HepG2 (cell line): ENCODE measurements around the gene KRTAP20-2. TPM values are rescaled to one million over a fixed set of nuclear protein-coding genes. Genes with fewer than 3 reads are reported as not detected.

Source experiments
- ATAC-seq: fragments of 200-7000 bp; cut with Tn5 transposase; 3 replicates; pipeline ENCODE4 v1.9.1; 2020; ENCODE audit warnings: mild to moderate bottlenecking, moderate library complexity
- BruUV-seq: library from RNA; stranded (reverse); fragments of 400-500 nt; replicated peaks from 2 replicates; lab custom pipeline; 2021; lab: Mats Ljungman, UMichigan
- CTCF ChIA-PET: fragments of 300-600 bp; formaldehyde crosslinking; extraction: SDS; loops from one replicate; lab custom pipeline; 2021; ENCODE audit warnings: low total read pairs, inconsistent platforms, low intra/inter-chr PET ratio; lab: Yijun Ruan, JAX
- POLR2A ChIA-PET: fragments of 350-600 bp; sonication (Branson Sonifier 250); formaldehyde crosslinking; loops from one replicate; lab custom pipeline; 2020; ENCODE audit warnings: antibody characterized with exemption, inconsistent platforms; lab: Yijun Ruan, JAX
- DNase-seq: peaks from one replicate; pipeline ENCODE4 v3.0.0-alpha.2; 2015; ENCODE audit warnings: low spot score
- FAIRE-seq: peaks from 3 replicates; lab custom pipeline; 2011; peaks lifted over from hg19 to GRCh38; lab: Jason Lieb, UNC
- H2AFZ ChIP-seq: one replicate; pipeline ENCODE4 v1.6.1; 2011; ENCODE audit warnings: low read length, inconsistent platforms
- H3K27ac ChIP-seq: fragments of 300-600 bp; 3 replicates; pipeline ENCODE4 v1.8.0; 2011; ENCODE audit warnings: mixed run types, mild to moderate bottlenecking, mixed read lengths, low read length, inconsistent platforms; ENCODE audit not compliant: insufficient read depth; ENCODE audit errors: extremely low read length
- H3K27me3 ChIP-seq, 2 experiments: fragments of 200-600 bp in 1 of 2; 2 replicates in 1 of 2; 3 replicates in 1 of 2; pipeline versions ENCODE4 v1.6.0 to v1.8.0; 2011; ENCODE audit warnings: low read length in 2 of 2, mild to moderate bottlenecking in 2 of 2, moderate library complexity in 2 of 2, inconsistent platforms in 1 of 2; ENCODE audit not compliant: insufficient read depth in 2 of 2, control insufficient read depth in 1 of 2
- H3K36me3 ChIP-seq, 2 experiments: fragments of 200-600 bp in 1 of 2; replicated peaks in 1 of 2; 2 replicates in 1 of 2; 3 replicates in 1 of 2; pipeline versions ENCODE4 v1.5.1 to v1.8.0; 2011; ENCODE audit warnings: low read length in 2 of 2, inconsistent platforms in 1 of 2; ENCODE audit not compliant: insufficient read depth in 2 of 2, control insufficient read depth in 1 of 2
- H3K4me1 ChIP-seq: 2 replicates; pipeline ENCODE4 v1.5.1; 2012; ENCODE audit warnings: low read length, inconsistent platforms; ENCODE audit not compliant: insufficient read depth
- H3K4me2 ChIP-seq: 2 replicates; pipeline ENCODE4 v1.6.0; 2011; ENCODE audit warnings: low read depth, low read length, inconsistent platforms
- H3K4me3 ChIP-seq, 3 experiments: fragments of 200-600 bp in 1 of 3; sonication (generic), shearing (Covaris generic) in 1 of 3; replicated peaks in 1 of 3; 2 replicates each; pipeline ENCODE4 v1.5.1; 2011 to 2016; ENCODE audit warnings: low read length in 3 of 3, inconsistent platforms in 2 of 3, low read depth in 2 of 3, mild to moderate bottlenecking in 2 of 3, control low read depth in 1 of 3, mixed read lengths in 1 of 3; ENCODE audit not compliant: insufficient read depth in 1 of 3
- H3K79me2 ChIP-seq: one replicate; pipeline ENCODE4 v1.6.1; 2011; ENCODE audit warnings: low read length, inconsistent platforms; ENCODE audit not compliant: insufficient read depth
- H3K9ac ChIP-seq: 2 replicates; pipeline ENCODE4 v1.6.0; 2011; ENCODE audit warnings: mild to moderate bottlenecking, low read depth, low read length, inconsistent platforms; ENCODE audit not compliant: insufficient read depth
- H3K9me3 ChIP-seq: 2 replicates; pipeline ENCODE4 v1.5.1; 2012; ENCODE audit warnings: mild to moderate bottlenecking, low read length
- H4K20me1 ChIP-seq: 2 replicates; pipeline ENCODE4 v1.6.0; 2011; ENCODE audit warnings: inconsistent platforms, mild to moderate bottlenecking, low read length, moderate library complexity; ENCODE audit not compliant: insufficient read depth
- DNMT3B ChIP-seq: conservative IDR thresholded peaks from 2 replicates; pipeline ENCODE4 v1.6.1; 2016; ENCODE audit warnings: missing biosample characterization, control low read depth
- TSC22D2 ChIP-seq: sonication (generic); formaldehyde crosslinking; IDR thresholded peaks from 2 replicates; pipeline ENCODE4 v1.5.1; 2020; ENCODE audit warnings: missing genetic modification reagents, mild to moderate bottlenecking, borderline replicate concordance
- ZNF674 ChIP-seq: sonication (generic); formaldehyde crosslinking; IDR thresholded peaks from 2 replicates; pipeline ENCODE4 v1.5.0; 2020; ENCODE audit warnings: low read depth, mild to moderate bottlenecking, missing genetic modification reagents
- WGBS: methylation state at CpG from one replicate; pipeline ENCODE4 v1.1.6; 2017; ENCODE audit warnings: low lambda C conversion rate; 5-methylcytosine and 5-hydroxymethylcytosine counted together
- in situ Hi-C: cut with HindIII; loops from 2 replicates; pipeline ENCODE4 v1.10.0; 2017; ENCODE audit warnings: low pct_unique_long_range_greater_than_20kb; ENCODE audit not compliant: extremely low pct_ligation_motif_present
- intact Hi-C: fragments of 100-400 bp; cut with micrococcal nuclease; formaldehyde crosslinking; loops from one replicate; pipeline ENCODE4 v1.10.0; 2022; ENCODE audit not compliant: unreplicated experiment
- polyA plus RNA-seq, 8 experiments: library from polyadenylated mRNA; depleted of rRNA in 3 of 8; stranded (reverse) in 7 of 8; unstranded in 1 of 8; fragments of >200 nt; fragmentation: Illumina TruSeq in 4 of 8; extraction: Trizol in 4 of 8; gene quantifications; 2 replicates each; pipeline versions ENCODE4 v1.2.1 to v1.2.3, GENCODE V29; 2011 to 2016; ENCODE audit warnings: low read depth in 4 of 8, missing spikeins in 1 of 8, mixed read lengths in 1 of 8; ENCODE audit not compliant: insufficient read depth in 1 of 8
- small RNA-seq, 3 experiments: library from RNA; depleted of rRNA; stranded (forward); fragments of <200 nt; gene quantifications; one replicate each; pipeline ENCODE3, GENCODE V24; 2012; ENCODE audit warnings: low read depth in 2 of 3, low replicate concordance in 1 of 3; ENCODE audit not compliant: insufficient read length in 3 of 3, insufficient read depth in 2 of 3
- total RNA-seq, 5 experiments: library from RNA; depleted of rRNA; stranded (reverse); fragments of >200 nt; fragmentation: Illumina TruSeq; extraction: Trizol; gene quantifications; 2 replicates each; pipeline ENCODE4 v1.2.3, GENCODE V29; 2016; ENCODE audit warnings: low read depth in 1 of 5
- TF ChIP-seq, protein P1 (sequence below): sonication (generic); formaldehyde crosslinking; IDR thresholded peaks from 2 replicates; pipeline ENCODE4 v1.4.0; 2020; ENCODE audit warnings: missing genetic modification reagents, borderline replicate concordance
- TF ChIP-seq, protein P2 (sequence below): sonication (generic); formaldehyde crosslinking; IDR thresholded peaks from 2 replicates; pipeline ENCODE4 v1.5.1; 2020; ENCODE audit warnings: missing genetic modification reagents, mild to moderate bottlenecking, borderline replicate concordance

The KRTAP20-2 gene
- total and polyA plus RNA-seq, 2 of the 13 experiments (the other 11 are each of a cell fraction or from before 2014, with no cell fraction given) = not detected

DNA sequence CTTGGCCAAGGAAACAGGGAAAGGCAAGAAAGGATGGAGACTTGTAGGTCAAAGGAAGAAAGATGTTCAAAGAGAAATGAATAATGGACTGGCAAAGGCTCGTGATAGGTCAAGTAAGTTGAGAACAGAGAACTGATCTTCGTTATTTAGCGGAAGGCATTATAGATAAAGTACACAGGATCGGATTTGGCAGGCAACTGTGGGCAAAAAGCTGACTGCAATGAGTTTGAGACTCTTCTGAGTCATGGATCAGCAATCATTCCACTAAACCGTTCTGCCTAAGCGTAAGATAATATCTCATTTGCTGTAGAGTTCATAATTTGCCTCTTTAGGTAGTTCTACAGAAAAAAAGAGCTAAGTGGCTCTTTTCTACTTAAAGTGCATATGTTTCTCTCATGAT, 49.5 kb downstream of the KRTAP20-2 start:
- FAIRE-seq (no peak), DNase-seq (no peak), ATAC-seq (no peak)
- Histone ChIP-seq H3K4me1 (no peaks in the 10 kb centered on the region), H3K4me3 (no peak overlapping the region), H3K9me3 (peaks cover 84% of the 10 kb centered on the region), H4K20me1 (no peaks in the 10 kb centered on the region), H3K27me3 (no peaks in the 10 kb centered on the region), H3K36me3 (no peaks in the 10 kb centered on the region), H2AFZ (no peak overlapping the region), H3K27ac (no peak overlapping the region), H3K79me2 (no peaks in the 10 kb centered on the region), H3K4me2 (no peak overlapping the region), H3K9ac (no peak overlapping the region)
- BruUV-seq = no TSS peak
- intact Hi-C loops (no loop called here), in situ Hi-C loops (no loop called here)
- POLR2A ChIA-PET = no interaction called here
- CTCF ChIA-PET = no interaction called here
- TF ChIP-seq, protein P1, sequence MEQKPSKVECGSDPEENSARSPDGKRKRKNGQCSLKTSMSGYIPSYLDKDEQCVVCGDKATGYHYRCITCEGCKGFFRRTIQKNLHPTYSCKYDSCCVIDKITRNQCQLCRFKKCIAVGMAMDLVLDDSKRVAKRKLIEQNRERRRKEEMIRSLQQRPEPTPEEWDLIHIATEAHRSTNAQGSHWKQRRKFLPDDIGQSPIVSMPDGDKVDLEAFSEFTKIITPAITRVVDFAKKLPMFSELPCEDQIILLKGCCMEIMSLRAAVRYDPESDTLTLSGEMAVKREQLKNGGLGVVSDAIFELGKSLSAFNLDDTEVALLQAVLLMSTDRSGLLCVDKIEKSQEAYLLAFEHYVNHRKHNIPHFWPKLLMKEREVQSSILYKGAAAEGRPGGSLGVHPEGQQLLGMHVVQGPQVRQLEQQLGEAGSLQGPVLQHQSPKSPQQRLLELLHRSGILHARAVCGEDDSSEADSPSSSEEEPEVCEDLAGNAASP (CRISPR knock-in tag) = no peak
- TF ChIP-seq TSC22D2 (CRISPR knock-in tag) (no peak), DNMT3B (CRISPR knock-in tag) (no peak), ZNF674 (no peak)
- TF ChIP-seq, protein P2, sequence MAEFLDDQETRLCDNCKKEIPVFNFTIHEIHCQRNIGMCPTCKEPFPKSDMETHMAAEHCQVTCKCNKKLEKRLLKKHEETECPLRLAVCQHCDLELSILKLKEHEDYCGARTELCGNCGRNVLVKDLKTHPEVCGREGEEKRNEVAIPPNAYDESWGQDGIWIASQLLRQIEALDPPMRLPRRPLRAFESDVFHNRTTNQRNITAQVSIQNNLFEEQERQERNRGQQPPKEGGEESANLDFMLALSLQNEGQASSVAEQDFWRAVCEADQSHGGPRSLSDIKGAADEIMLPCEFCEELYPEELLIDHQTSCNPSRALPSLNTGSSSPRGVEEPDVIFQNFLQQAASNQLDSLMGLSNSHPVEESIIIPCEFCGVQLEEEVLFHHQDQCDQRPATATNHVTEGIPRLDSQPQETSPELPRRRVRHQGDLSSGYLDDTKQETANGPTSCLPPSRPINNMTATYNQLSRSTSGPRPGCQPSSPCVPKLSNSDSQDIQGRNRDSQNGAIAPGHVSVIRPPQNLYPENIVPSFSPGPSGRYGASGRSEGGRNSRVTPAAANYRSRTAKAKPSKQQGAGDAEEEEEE = no peak
- WGBS = 9% methylated on average over 6 of the region's 6 CpGs

Small RNA genes lying within 50 kb of the gene (small RNA-seq; reads per million reads assigned to genes)
- gene KRTAP20-1 (0 reads per million in 3 experiments), gene KRTAP20-3 (0 reads per million in 3 experiments), gene KRTAP20-4 (0 reads per million in 3 experiments), gene KRTAP22-1 (0 reads per million in 3 experiments), gene KRTAP22-2 (0 reads per million in 3 experiments)

Other genes starting within 250 kb of the KRTAP20-2 start
- not detected in 2 replicates for gene KRTAP13-1, start 239.2 kb upstream of the KRTAP20-2 start, total RNA-seq (2016; rRNA removed; fragmentation: Illumina TruSeq; extraction: Trizol)
- gene KRTAP13-1, start 239.2 kb upstream of the KRTAP20-2 start, polyA plus RNA-seq (2011; rRNA removed) = not detected in 2 replicates
- gene KRTAP13-3, start 209.3 kb upstream of the KRTAP20-2 start, total RNA-seq (2016; rRNA removed; fragmentation: Illumina TruSeq; extraction: Trizol) = not detected in 2 replicates
- gene KRTAP13-3, start 209.3 kb upstream of the KRTAP20-2 start, polyA plus RNA-seq (2011; rRNA removed) = not detected in 2 replicates
- gene KRTAP13-4, start 205.0 kb upstream of the KRTAP20-2 start, total RNA-seq (2016; rRNA removed; fragmentation: Illumina TruSeq; extraction: Trizol) = not detected in 2 replicates
- not detected in 2 replicates for gene KRTAP13-4, start 205.0 kb upstream of the KRTAP20-2 start, polyA plus RNA-seq (2011; rRNA removed)
- not detected in 2 replicates for gene KRTAP15-1, start 194.9 kb upstream of the KRTAP20-2 start, total RNA-seq (2016; rRNA removed; fragmentation: Illumina TruSeq; extraction: Trizol)
- gene KRTAP15-1, start 194.9 kb upstream of the KRTAP20-2 start, polyA plus RNA-seq (2011; rRNA removed) = not detected in 2 replicates
- gene KRTAP19-1, start 154.8 kb upstream of the KRTAP20-2 start, total RNA-seq (2016; rRNA removed; fragmentation: Illumina TruSeq; extraction: Trizol) = not detected in 2 replicates
- gene KRTAP19-1, start 154.8 kb upstream of the KRTAP20-2 start, polyA plus RNA-seq (2011; rRNA removed) = not detected in 2 replicates
- gene KRTAP19-2, start 147.8 kb upstream of the KRTAP20-2 start, total RNA-seq (2016; rRNA removed; fragmentation: Illumina TruSeq; extraction: Trizol) = not detected in 2 replicates
- gene KRTAP19-2, start 147.8 kb upstream of the KRTAP20-2 start, polyA plus RNA-seq (2011; rRNA removed) = not detected in 2 replicates
- not detected in 2 replicates for gene KRTAP19-3, start 143.2 kb upstream of the KRTAP20-2 start, total RNA-seq (2016; rRNA removed; fragmentation: Illumina TruSeq; extraction: Trizol)
- gene KRTAP19-3, start 143.2 kb upstream of the KRTAP20-2 start, polyA plus RNA-seq (2011; rRNA removed) = not detected in 2 replicates
- not detected in 2 replicates for gene KRTAP19-4, start 138.0 kb upstream of the KRTAP20-2 start, total RNA-seq (2016; rRNA removed; fragmentation: Illumina TruSeq; extraction: Trizol)
- gene KRTAP19-4, start 138.0 kb upstream of the KRTAP20-2 start, polyA plus RNA-seq (2011; rRNA removed) = not detected in 2 replicates
- not detected in 2 replicates for gene KRTAP19-5, start 133.1 kb upstream of the KRTAP20-2 start, total RNA-seq (2016; rRNA removed; fragmentation: Illumina TruSeq; extraction: Trizol)
- gene KRTAP19-5, start 133.1 kb upstream of the KRTAP20-2 start, polyA plus RNA-seq (2011; rRNA removed) = not detected in 2 replicates
- gene KRTAP19-6, start 93.3 kb upstream of the KRTAP20-2 start, total RNA-seq (2016; rRNA removed; fragmentation: Illumina TruSeq; extraction: Trizol) = not detected in 2 replicates
- not detected in 2 replicates for gene KRTAP19-6, start 93.3 kb upstream of the KRTAP20-2 start, polyA plus RNA-seq (2011; rRNA removed)
- gene KRTAP19-7, start 73.9 kb upstream of the KRTAP20-2 start, total RNA-seq (2016; rRNA removed; fragmentation: Illumina TruSeq; extraction: Trizol) = not detected in 2 replicates
- gene KRTAP19-7, start 73.9 kb upstream of the KRTAP20-2 start, polyA plus RNA-seq (2011; rRNA removed) = not detected in 2 replicates
- gene KRTAP22-2, start 44.8 kb upstream of the KRTAP20-2 start, total RNA-seq (2016; rRNA removed; fragmentation: Illumina TruSeq; extraction: Trizol) = not detected in 2 replicates
- not detected in 2 replicates for gene KRTAP22-2, start 44.8 kb upstream of the KRTAP20-2 start, polyA plus RNA-seq (2011; rRNA removed)
- gene KRTAP6-3, start 42.8 kb upstream of the KRTAP20-2 start, total RNA-seq (2016; rRNA removed; fragmentation: Illumina TruSeq; extraction: Trizol) = not detected in 2 replicates
- gene KRTAP6-3, start 42.8 kb upstream of the KRTAP20-2 start, polyA plus RNA-seq (2011; rRNA removed) = not detected in 2 replicates
- gene KRTAP6-2, start 36.3 kb upstream of the KRTAP20-2 start, total RNA-seq (2016; rRNA removed; fragmentation: Illumina TruSeq; extraction: Trizol) = not detected in 2 replicates
- not detected in 2 replicates for gene KRTAP6-2, start 36.3 kb upstream of the KRTAP20-2 start, polyA plus RNA-seq (2011; rRNA removed)
- gene KRTAP22-1, start 34.1 kb upstream of the KRTAP20-2 start, total RNA-seq (2016; rRNA removed; fragmentation: Illumina TruSeq; extraction: Trizol) = not detected in 2 replicates
- gene KRTAP22-1, start 34.1 kb upstream of the KRTAP20-2 start, polyA plus RNA-seq (2011; rRNA removed) = not detected in 2 replicates
- not detected in 2 replicates for gene KRTAP6-1, start 21.3 kb upstream of the KRTAP20-2 start, total RNA-seq (2016; rRNA removed; fragmentation: Illumina TruSeq; extraction: Trizol)
- gene KRTAP6-1, start 21.3 kb upstream of the KRTAP20-2 start, polyA plus RNA-seq (2011; rRNA removed) = not detected in 2 replicates
- not detected in 2 replicates for gene KRTAP20-1, start 18.8 kb upstream of the KRTAP20-2 start, total RNA-seq (2016; rRNA removed; fragmentation: Illumina TruSeq; extraction: Trizol)
- not detected in 2 replicates for gene KRTAP20-1, start 18.8 kb upstream of the KRTAP20-2 start, polyA plus RNA-seq (2011; rRNA removed)
- not detected in 2 replicates for gene KRTAP20-4, start 14.6 kb upstream of the KRTAP20-2 start, total RNA-seq (2016; rRNA removed; fragmentation: Illumina TruSeq; extraction: Trizol)
- gene KRTAP20-4, start 14.6 kb upstream of the KRTAP20-2 start, polyA plus RNA-seq (2011; rRNA removed) = not detected in 2 replicates
- not detected in 2 replicates for gene KRTAP20-3, start 7.7 kb downstream of the KRTAP20-2 start, total RNA-seq (2016; rRNA removed; fragmentation: Illumina TruSeq; extraction: Trizol)
- not detected in 2 replicates for gene KRTAP20-3, start 7.7 kb downstream of the KRTAP20-2 start, polyA plus RNA-seq (2011; rRNA removed)
- not detected in 2 replicates for gene KRTAP21-3, start 83.6 kb downstream of the KRTAP20-2 start, total RNA-seq (2016; rRNA removed; fragmentation: Illumina TruSeq; extraction: Trizol)
- gene KRTAP21-3, start 83.6 kb downstream of the KRTAP20-2 start, polyA plus RNA-seq (2011; rRNA removed) = not detected in 2 replicates
- gene KRTAP21-2, start 112.1 kb downstream of the KRTAP20-2 start, total RNA-seq (2016; rRNA removed; fragmentation: Illumina TruSeq; extraction: Trizol) = not detected in 2 replicates
- gene KRTAP21-2, start 112.1 kb downstream of the KRTAP20-2 start, polyA plus RNA-seq (2011; rRNA removed) = not detected in 2 replicates
- gene KRTAP21-1, start 120.2 kb downstream of the KRTAP20-2 start, total RNA-seq (2016; rRNA removed; fragmentation: Illumina TruSeq; extraction: Trizol) = not detected in 2 replicates
- not detected in 2 replicates for gene KRTAP21-1, start 120.2 kb downstream of the KRTAP20-2 start, polyA plus RNA-seq (2011; rRNA removed)
- gene KRTAP8-1, start 178.1 kb downstream of the KRTAP20-2 start, total RNA-seq (2016; rRNA removed; fragmentation: Illumina TruSeq; extraction: Trizol) = not detected in 2 replicates
- not detected in 2 replicates for gene KRTAP8-1, start 178.1 kb downstream of the KRTAP20-2 start, polyA plus RNA-seq (2011; rRNA removed)
- gene KRTAP7-1, start 194.6 kb downstream of the KRTAP20-2 start, total RNA-seq (2016; rRNA removed; fragmentation: Illumina TruSeq; extraction: Trizol) = not detected in 2 replicates
- gene KRTAP7-1, start 194.6 kb downstream of the KRTAP20-2 start, polyA plus RNA-seq (2011; rRNA removed) = not detected in 2 replicates
- not detected in 2 replicates for gene KRTAP11-1, start 246.4 kb downstream of the KRTAP20-2 start, total RNA-seq (2016; rRNA removed; fragmentation: Illumina TruSeq; extraction: Trizol)
- gene KRTAP11-1, start 246.4 kb downstream of the KRTAP20-2 start, polyA plus RNA-seq (2011; rRNA removed) = not detected in 2 replicates